ENCODE measurements around the gene ODAD3.

GRCh38 chr19:11426656-11427055 is 8.3 kb downstream of the ODAD3 start:
- TF ChIP-seq CTCF (IDR thresholded peaks at IDR 0.05 in 4 of 5, conservative IDR thresholded peaks at IDR 0.05 in 1 of 5): no peak
- TF ChIP-seq POLR2A (IDR thresholded peaks at IDR 0.05): no peak

Measured in gastrocnemius medialis (tissue), 4 donors.